Measurements from ENCODE around the gene CDH4. TPM values are rescaled to one million over a fixed set of nuclear protein-coding genes. Genes with fewer than 3 reads are reported as not detected.

The CDH4 gene
- polyA plus RNA-seq, 1 donor: 1.7 TPM

DNA sequence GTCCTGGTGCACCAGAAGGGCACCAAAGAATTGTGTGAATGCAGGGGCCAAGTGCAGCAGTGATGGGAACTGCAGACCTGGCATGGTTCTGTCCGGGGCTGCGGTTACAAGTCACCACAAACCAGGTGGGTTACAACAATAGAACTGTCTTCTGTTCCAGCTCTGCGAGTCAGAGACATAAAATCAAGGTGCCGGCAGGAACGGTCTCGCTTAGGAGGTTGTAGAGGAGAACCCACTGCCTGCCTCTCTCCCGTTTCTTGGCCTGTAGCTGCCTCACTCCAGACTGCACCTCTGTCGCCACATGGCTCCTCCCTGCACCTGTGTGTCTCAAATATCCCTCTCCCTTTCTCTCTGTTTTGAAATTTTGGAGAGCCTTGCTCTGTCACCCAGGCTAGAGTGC is 670.4 kb downstream of the CDH4 start:
- Histone ChIP-seq H3K27ac (ENCODE audit: low read length) (no peak overlapping the region), H3K4me1 (ENCODE audit: control insufficient read depth, insufficient read depth, low read length) (no peaks in the 10 kb centered on the region), H3K36me3 (ENCODE audit: control insufficient read depth, insufficient read depth, low read length) (no peaks in the 10 kb centered on the region), H3K27me3 (ENCODE audit: control insufficient read depth, insufficient read depth, low read length) (no peaks in the 10 kb centered on the region), H3K9me3 (ENCODE audit: control insufficient read depth, low read depth, low read length) (peaks cover 7% of the 10 kb centered on the region), H3K4me3 (ENCODE audit: low read length) (no peak overlapping the region)
- WGBS (ENCODE audit: insufficient coverage, low lambda C conversion rate): no CpG with 5 or more reads among the region's 8 CpGs
- DNase-seq: no peak

- no peak overlapping the region for H3K27ac ChIP-seq (ENCODE audit: low read length)
- H3K9me3 ChIP-seq (ENCODE audit: control insufficient read depth, low read depth, low read length): peaks cover 7% of the 10 kb centered on the region
- H3K4me3 ChIP-seq (ENCODE audit: low read length): no peak overlapping the region
- no peaks in the 10 kb centered on the region for H3K36me3 ChIP-seq (ENCODE audit: control insufficient read depth, insufficient read depth, low read length)
- no peaks in the 10 kb centered on the region for H3K4me1 ChIP-seq (ENCODE audit: control insufficient read depth, insufficient read depth, low read length)
- no CpG with 5 or more reads among the region's 8 CpGs for WGBS (ENCODE audit: insufficient coverage, low lambda C conversion rate)
- H3K27me3 ChIP-seq (ENCODE audit: control insufficient read depth, insufficient read depth, low read length): no peaks in the 10 kb centered on the region
- no peak for DNase-seq
These were observed 670.9 kb downstream of the CDH4 start for GRCh38 chr20:61922936-61923335.

DNA sequence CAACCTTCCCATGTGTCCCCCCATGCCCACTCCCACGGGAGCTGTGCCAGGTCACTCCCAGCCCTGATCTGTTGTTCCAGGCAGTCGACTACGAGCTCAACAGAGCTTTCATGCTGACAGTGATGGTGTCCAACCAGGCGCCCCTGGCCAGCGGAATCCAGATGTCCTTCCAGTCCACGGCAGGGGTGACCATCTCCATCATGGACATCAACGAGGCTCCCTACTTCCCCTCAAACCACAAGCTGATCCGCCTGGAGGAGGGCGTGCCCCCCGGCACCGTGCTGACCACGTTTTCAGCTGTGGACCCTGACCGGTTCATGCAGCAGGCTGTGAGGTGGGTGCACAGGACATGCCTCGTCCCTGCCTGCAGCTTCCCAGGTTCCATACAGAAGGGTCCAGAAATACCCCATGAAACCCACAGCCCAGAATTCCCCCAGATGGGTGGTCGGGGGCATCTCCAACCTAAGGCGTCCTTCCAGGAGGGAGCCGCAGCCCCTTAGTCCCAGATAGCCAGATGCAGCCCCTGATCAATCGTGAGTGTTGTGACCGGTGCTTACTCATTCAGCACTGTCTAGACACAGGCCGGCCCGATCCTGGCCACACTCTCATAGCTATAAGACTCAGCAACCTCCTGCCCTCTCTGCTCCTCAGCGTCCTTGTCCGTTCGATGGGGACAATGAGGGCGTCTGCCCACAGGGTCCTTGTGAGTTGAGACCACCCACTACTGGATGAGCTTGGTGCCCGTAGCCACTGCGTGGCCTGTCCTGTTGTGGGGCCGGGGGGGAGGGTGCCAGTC is 671.5 kb downstream of the CDH4 start:
- H3K27ac ChIP-seq (ENCODE audit: low read length): no peak overlapping the region
- no peak overlapping the region for H3K4me3 ChIP-seq (ENCODE audit: low read length)
- no peaks in the 10 kb centered on the region for H3K4me1 ChIP-seq (ENCODE audit: control insufficient read depth, insufficient read depth, low read length)
- peaks cover 7% of the 10 kb centered on the region for H3K9me3 ChIP-seq (ENCODE audit: control insufficient read depth, low read depth, low read length)
- no peaks in the 10 kb centered on the region for H3K27me3 ChIP-seq (ENCODE audit: control insufficient read depth, insufficient read depth, low read length)
- no CpG with 5 or more reads among the region's 28 CpGs for WGBS (ENCODE audit: insufficient coverage, low lambda C conversion rate)
- no peak for DNase-seq
- H3K36me3 ChIP-seq (ENCODE audit: control insufficient read depth, insufficient read depth, low read length): no peaks in the 10 kb centered on the region

GRCh38 chr20:61924211-61924857 is 672.3 kb downstream of the CDH4 start:
- H3K27ac ChIP-seq (ENCODE audit: low read length): no peak overlapping the region
- H3K36me3 ChIP-seq (ENCODE audit: control insufficient read depth, insufficient read depth, low read length): no peaks in the 10 kb centered on the region
- WGBS (ENCODE audit: insufficient coverage, low lambda C conversion rate): no CpG with 5 or more reads among the region's 19 CpGs
- no peaks in the 10 kb centered on the region for H3K4me1 ChIP-seq (ENCODE audit: control insufficient read depth, insufficient read depth, low read length)
- H3K4me3 ChIP-seq (ENCODE audit: low read length): no peak overlapping the region
- peaks cover 7% of the 10 kb centered on the region for H3K9me3 ChIP-seq (ENCODE audit: control insufficient read depth, low read depth, low read length)
- no peak for DNase-seq
- no peaks in the 10 kb centered on the region for H3K27me3 ChIP-seq (ENCODE audit: control insufficient read depth, insufficient read depth, low read length)

DNA sequence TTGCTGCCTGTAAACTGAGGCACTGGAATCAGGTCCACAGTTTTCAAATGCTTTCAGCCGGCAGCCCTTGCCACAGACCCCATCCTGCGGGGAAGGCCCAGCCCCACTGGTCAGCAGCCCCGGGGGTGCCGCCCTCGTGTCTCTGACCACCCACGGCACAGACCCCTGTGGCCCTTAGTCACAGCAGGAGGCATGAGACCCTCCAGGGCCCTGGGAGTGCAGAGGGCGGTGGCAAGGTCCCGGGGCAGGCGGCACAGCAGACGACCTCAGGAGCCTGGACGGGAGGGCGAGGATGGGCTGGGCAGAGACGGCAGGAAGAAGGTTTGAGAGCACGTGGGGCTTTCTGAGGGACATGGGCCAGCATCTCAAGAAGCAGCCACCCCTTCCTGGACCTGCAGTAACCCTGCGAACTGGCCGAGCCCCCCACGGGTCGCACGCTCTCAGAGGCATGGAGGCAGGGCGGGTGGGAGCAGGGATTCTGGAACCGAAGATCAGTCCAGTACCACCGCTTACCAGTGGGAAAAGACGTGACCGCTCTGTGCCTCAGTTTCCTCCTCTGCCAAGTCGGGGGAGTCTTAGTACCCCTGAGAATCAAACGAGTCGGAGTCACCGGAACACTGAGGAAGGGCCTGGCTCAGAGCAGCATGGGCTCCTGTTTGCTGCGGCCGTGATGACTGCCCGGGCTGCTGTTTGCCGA is 672.9 kb downstream of the CDH4 start:
- no peak for DNase-seq
- no peak overlapping the region for H3K4me3 ChIP-seq (ENCODE audit: low read length)
- WGBS (ENCODE audit: insufficient coverage, low lambda C conversion rate): no CpG with 5 or more reads among the region's 32 CpGs
- no peak overlapping the region for H3K27ac ChIP-seq (ENCODE audit: low read length)
- H3K4me1 ChIP-seq (ENCODE audit: control insufficient read depth, insufficient read depth, low read length): no peaks in the 10 kb centered on the region
- H3K36me3 ChIP-seq (ENCODE audit: control insufficient read depth, insufficient read depth, low read length): no peaks in the 10 kb centered on the region
- no peaks in the 10 kb centered on the region for H3K27me3 ChIP-seq (ENCODE audit: control insufficient read depth, insufficient read depth, low read length)
- H3K9me3 ChIP-seq (ENCODE audit: control insufficient read depth, low read depth, low read length): peaks cover 7% of the 10 kb centered on the region

- WGBS (ENCODE audit: insufficient coverage, low lambda C conversion rate): 67% methylated on average over 3 of the region's 21 CpGs
- Histone ChIP-seq H3K36me3 (ENCODE audit: control insufficient read depth, insufficient read depth, low read length) (no peaks in the 10 kb centered on the region), H3K4me3 (ENCODE audit: low read length) (no peak overlapping the region), H3K4me1 (ENCODE audit: control insufficient read depth, insufficient read depth, low read length) (no peaks in the 10 kb centered on the region), H3K9me3 (ENCODE audit: control insufficient read depth, low read depth, low read length) (peaks cover 7% of the 10 kb centered on the region), H3K27me3 (ENCODE audit: control insufficient read depth, insufficient read depth, low read length) (no peaks in the 10 kb centered on the region), H3K27ac (ENCODE audit: low read length) (no peak overlapping the region)
- no peak for DNase-seq
These were observed 673.6 kb downstream of the CDH4 start for GRCh38 chr20:61925555-61926252.

DNA sequence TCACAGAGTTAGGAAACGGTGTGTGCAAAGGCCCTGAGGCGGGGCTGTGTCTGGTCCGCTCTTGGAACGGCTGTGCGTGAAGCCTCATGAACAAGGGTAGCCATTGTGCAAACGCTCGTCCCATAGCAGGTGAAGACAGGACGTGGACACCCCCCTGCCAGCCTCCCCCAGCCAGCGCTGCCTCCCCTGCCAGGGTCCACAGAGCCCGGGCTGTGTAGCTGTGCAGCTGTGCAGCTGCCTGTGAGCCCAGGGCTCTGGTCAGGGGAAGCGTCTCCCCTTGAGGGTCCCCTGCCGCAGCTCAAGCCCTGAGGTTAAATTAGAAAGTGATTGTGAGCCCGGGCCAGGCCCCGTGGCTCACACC is 674.2 kb downstream of the CDH4 start:
- H3K36me3 ChIP-seq (ENCODE audit: control insufficient read depth, insufficient read depth, low read length): no peaks in the 10 kb centered on the region
- no peak overlapping the region for H3K4me3 ChIP-seq (ENCODE audit: low read length)
- H3K4me1 ChIP-seq (ENCODE audit: control insufficient read depth, insufficient read depth, low read length): no peaks in the 10 kb centered on the region
- DNase-seq: no peak
- H3K27ac ChIP-seq (ENCODE audit: low read length): no peak overlapping the region
- H3K27me3 ChIP-seq (ENCODE audit: control insufficient read depth, insufficient read depth, low read length): no peaks in the 10 kb centered on the region
- H3K9me3 ChIP-seq (ENCODE audit: control insufficient read depth, low read depth, low read length): peaks cover 7% of the 10 kb centered on the region
- WGBS (ENCODE audit: insufficient coverage, low lambda C conversion rate): no CpG with 5 or more reads among the region's 14 CpGs

- 100% methylated on average over 1 of the region's 23 CpGs for WGBS (ENCODE audit: insufficient coverage, low lambda C conversion rate)
These were observed 674.7 kb downstream of the CDH4 start for GRCh38 chr20:61926796-61927192.

GRCh38 chr20:61927193-61927825 is 675.2 kb downstream of the CDH4 start:
- Histone ChIP-seq H3K4me1 (ENCODE audit: control insufficient read depth, insufficient read depth, low read length) (no peaks in the 10 kb centered on the region), H3K27ac (ENCODE audit: low read length) (no peak overlapping the region), H3K9me3 (ENCODE audit: control insufficient read depth, low read depth, low read length) (peaks cover 7% of the 10 kb centered on the region), H3K36me3 (ENCODE audit: control insufficient read depth, insufficient read depth, low read length) (no peaks in the 10 kb centered on the region), H3K4me3 (ENCODE audit: low read length) (no peak overlapping the region), H3K27me3 (ENCODE audit: control insufficient read depth, insufficient read depth, low read length) (no peaks in the 10 kb centered on the region)
- WGBS (ENCODE audit: insufficient coverage, low lambda C conversion rate): no CpG with 5 or more reads among the region's 21 CpGs
- DNase-seq: no peak

More at GRCh38 chr20:61926796-61927192, 674.7 kb downstream of the CDH4 start:
- Histone ChIP-seq H3K9me3 (ENCODE audit: control insufficient read depth, low read depth, low read length) (peaks cover 7% of the 10 kb centered on the region), H3K27ac (ENCODE audit: low read length) (no peak overlapping the region), H3K36me3 (ENCODE audit: control insufficient read depth, insufficient read depth, low read length) (no peaks in the 10 kb centered on the region), H3K27me3 (ENCODE audit: control insufficient read depth, insufficient read depth, low read length) (no peaks in the 10 kb centered on the region), H3K4me1 (ENCODE audit: control insufficient read depth, insufficient read depth, low read length) (no peaks in the 10 kb centered on the region), H3K4me3 (ENCODE audit: low read length) (no peak overlapping the region)
- no peak for DNase-seq
